Measurements from ENCODE around the gene ALG1. TPM values are rescaled to one million over a fixed set of nuclear protein-coding genes. Genes with fewer than 3 reads are reported as not detected.

The ALG1 gene
- polyA plus RNA-seq, 1 donor from 2014 or later: 13.9 TPM

DNA sequence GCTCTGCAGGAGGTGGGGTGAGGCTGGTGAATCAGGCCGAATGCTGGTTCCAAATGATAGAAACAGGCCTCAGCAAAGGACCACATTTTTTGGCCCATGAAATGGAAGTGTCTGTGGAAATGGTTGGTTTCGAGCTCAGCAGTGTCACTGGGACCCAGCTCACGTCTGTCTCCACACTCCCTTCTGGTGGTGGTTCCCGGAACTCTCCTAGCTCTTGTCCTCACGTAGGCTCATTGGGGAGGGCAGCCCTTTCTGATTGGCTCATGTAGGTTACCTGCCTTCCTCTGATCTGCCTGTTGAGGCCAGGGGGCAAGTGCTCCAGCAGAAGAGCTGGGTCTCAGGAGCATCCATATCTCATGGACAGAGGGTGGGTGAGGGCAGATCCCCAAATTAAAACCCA, 4.0 kb downstream of the ALG1 start:
- no peak overlapping the region for H3K4me2 ChIP-seq (ENCODE audit: low read length)
- no peaks in the 10 kb centered on the region for H3K9me2 ChIP-seq (ENCODE audit: insufficient read depth, low read length)
- H3K79me2 ChIP-seq (replicated peaks; ENCODE audit: insufficient read depth, low read length): no peaks in the 10 kb centered on the region
- no peak overlapping the region for H3K9ac ChIP-seq (ENCODE audit: low read length)
- no peaks in the 10 kb centered on the region for H3F3A ChIP-seq (ENCODE audit: insufficient read depth, low read length, poor library complexity, severe bottlenecking)
- H3K36me3 ChIP-seq (ENCODE audit: insufficient read depth, low read length): no peaks in the 10 kb centered on the region
- no peak overlapping the region for H2AFZ ChIP-seq (ENCODE audit: low read depth, low read length)
- TF ChIP-seq POLR2AphosphoS5 (IDR thresholded peaks at IDR 0.05): no peak
- no peak for TF ChIP-seq MXI1 (conservative IDR thresholded peaks at IDR 0.05; ENCODE audit: poor library complexity, severe bottlenecking)
- TF ChIP-seq, protein P1, sequence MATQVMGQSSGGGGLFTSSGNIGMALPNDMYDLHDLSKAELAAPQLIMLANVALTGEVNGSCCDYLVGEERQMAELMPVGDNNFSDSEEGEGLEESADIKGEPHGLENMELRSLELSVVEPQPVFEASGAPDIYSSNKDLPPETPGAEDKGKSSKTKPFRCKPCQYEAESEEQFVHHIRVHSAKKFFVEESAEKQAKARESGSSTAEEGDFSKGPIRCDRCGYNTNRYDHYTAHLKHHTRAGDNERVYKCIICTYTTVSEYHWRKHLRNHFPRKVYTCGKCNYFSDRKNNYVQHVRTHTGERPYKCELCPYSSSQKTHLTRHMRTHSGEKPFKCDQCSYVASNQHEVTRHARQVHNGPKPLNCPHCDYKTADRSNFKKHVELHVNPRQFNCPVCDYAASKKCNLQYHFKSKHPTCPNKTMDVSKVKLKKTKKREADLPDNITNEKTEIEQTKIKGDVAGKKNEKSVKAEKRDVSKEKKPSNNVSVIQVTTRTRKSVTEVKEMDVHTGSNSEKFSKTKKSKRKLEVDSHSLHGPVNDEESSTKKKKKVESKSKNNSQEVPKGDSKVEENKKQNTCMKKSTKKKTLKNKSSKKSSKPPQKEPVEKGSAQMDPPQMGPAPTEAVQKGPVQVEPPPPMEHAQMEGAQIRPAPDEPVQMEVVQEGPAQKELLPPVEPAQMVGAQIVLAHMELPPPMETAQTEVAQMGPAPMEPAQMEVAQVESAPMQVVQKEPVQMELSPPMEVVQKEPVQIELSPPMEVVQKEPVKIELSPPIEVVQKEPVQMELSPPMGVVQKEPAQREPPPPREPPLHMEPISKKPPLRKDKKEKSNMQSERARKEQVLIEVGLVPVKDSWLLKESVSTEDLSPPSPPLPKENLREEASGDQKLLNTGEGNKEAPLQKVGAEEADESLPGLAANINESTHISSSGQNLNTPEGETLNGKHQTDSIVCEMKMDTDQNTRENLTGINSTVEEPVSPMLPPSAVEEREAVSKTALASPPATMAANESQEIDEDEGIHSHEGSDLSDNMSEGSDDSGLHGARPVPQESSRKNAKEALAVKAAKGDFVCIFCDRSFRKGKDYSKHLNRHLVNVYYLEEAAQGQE (IDR thresholded peaks at IDR 0.05; ENCODE audit: borderline replicate concordance): no peak
- no peak for TF ChIP-seq EP300 (conservative IDR thresholded peaks at IDR 0.05; ENCODE audit: poor library complexity, severe bottlenecking)
- no peak for TF ChIP-seq SMC3 (conservative IDR thresholded peaks at IDR 0.05; ENCODE audit: poor library complexity)
- TF ChIP-seq CTCF (IDR thresholded peaks at IDR 0.05; ENCODE audit: poor library complexity, severe bottlenecking): no peak
- no peak for TF ChIP-seq TAF1 (IDR thresholded peaks at IDR 0.05; ENCODE audit: low read depth)
- TF ChIP-seq EZH2 (IDR thresholded peaks at IDR 0.05; ENCODE audit: borderline replicate concordance, insufficient read depth, low read length, poor library complexity, severe bottlenecking): no peak
- TF ChIP-seq RAD21 (conservative IDR thresholded peaks at IDR 0.05): no peak
- no peaks in the 10 kb centered on the region for H3K9me3 ChIP-seq (ENCODE audit: low read length)
- no peak overlapping the region for H3K27ac ChIP-seq (ENCODE audit: low read length)
- H3K4me3 ChIP-seq (ENCODE audit: low read length): no peak overlapping the region
- H3K27me3 ChIP-seq (ENCODE audit: insufficient read depth, low read depth, low read length): no peaks in the 10 kb centered on the region
- H4K20me1 ChIP-seq (ENCODE audit: insufficient read depth): no peaks in the 10 kb centered on the region

GRCh38 chr16:5077304-5077703, 5.7 kb downstream of the ALG1 start:
- Histone ChIP-seq H3K27ac (ENCODE audit: low read length) (no peak overlapping the region), H3K36me3 (ENCODE audit: insufficient read depth, low read length) (no peaks in the 10 kb centered on the region)
- TF ChIP-seq EZH2 (IDR thresholded peaks at IDR 0.05; ENCODE audit: borderline replicate concordance, insufficient read depth, low read length, poor library complexity, severe bottlenecking) (no peak), MXI1 (conservative IDR thresholded peaks at IDR 0.05; ENCODE audit: poor library complexity, severe bottlenecking) (no peak), POLR2AphosphoS5 (IDR thresholded peaks at IDR 0.05) (no peak), EP300 (conservative IDR thresholded peaks at IDR 0.05; ENCODE audit: poor library complexity, severe bottlenecking) (no peak), CTCF (IDR thresholded peaks at IDR 0.05; ENCODE audit: poor library complexity, severe bottlenecking) (no peak), TAF1 (IDR thresholded peaks at IDR 0.05; ENCODE audit: low read depth) (no peak), SMC3 (conservative IDR thresholded peaks at IDR 0.05; ENCODE audit: poor library complexity) (no peak), RAD21 (conservative IDR thresholded peaks at IDR 0.05) (no peak)
- TF ChIP-seq, protein P1 (IDR thresholded peaks at IDR 0.05; ENCODE audit: borderline replicate concordance): no peak

More at GRCh38 chr16:5077304-5077703, 5.7 kb downstream of the ALG1 start:
- H3K79me2 ChIP-seq (replicated peaks; ENCODE audit: insufficient read depth, low read length): no peaks in the 10 kb centered on the region
- H3K4me2 ChIP-seq (ENCODE audit: low read length): no peak overlapping the region
- no peaks in the 10 kb centered on the region for H4K20me1 ChIP-seq (ENCODE audit: insufficient read depth)
- no peaks in the 10 kb centered on the region for H3K9me2 ChIP-seq (ENCODE audit: insufficient read depth, low read length)
- H3K9me3 ChIP-seq (ENCODE audit: low read length): no peaks in the 10 kb centered on the region
- H3K9ac ChIP-seq (ENCODE audit: low read length): no peak overlapping the region
- no peak overlapping the region for H2AFZ ChIP-seq (ENCODE audit: low read depth, low read length)
- no peaks in the 10 kb centered on the region for H3F3A ChIP-seq (ENCODE audit: insufficient read depth, low read length, poor library complexity, severe bottlenecking)
- no peaks in the 10 kb centered on the region for H3K27me3 ChIP-seq (ENCODE audit: insufficient read depth, low read depth, low read length)
- no peak overlapping the region for H3K4me3 ChIP-seq (ENCODE audit: low read length)

Measured in neural cell (in vitro differentiated cells).